A172 (cell line): ENCODE results near the gene PPP4R3A. TPM values are rescaled to one million over a fixed set of nuclear protein-coding genes. Genes with fewer than 3 reads are reported as not detected.
"Not testable (repeated sequence)": the region's sequence is repeated elsewhere in the genome, so short reads cannot be mapped to it uniquely, and the experiment has no call there.

Experiments used
- DNase-seq: peaks from one replicate; pipeline ENCODE4 v3.0.0-alpha.2; 2015; ENCODE audit warnings: low spot score
- total RNA-seq: library from RNA; depleted of rRNA; stranded (reverse); fragments of >200 nt; shearing (Covaris generic); gene quantifications from 2 replicates; pipeline ENCODE4 v1.2.3, GENCODE V29; 2014

PPP4R3A gene
- total RNA-seq, 1 experiment from 2014 or later, result 39.6 TPM

DNA sequence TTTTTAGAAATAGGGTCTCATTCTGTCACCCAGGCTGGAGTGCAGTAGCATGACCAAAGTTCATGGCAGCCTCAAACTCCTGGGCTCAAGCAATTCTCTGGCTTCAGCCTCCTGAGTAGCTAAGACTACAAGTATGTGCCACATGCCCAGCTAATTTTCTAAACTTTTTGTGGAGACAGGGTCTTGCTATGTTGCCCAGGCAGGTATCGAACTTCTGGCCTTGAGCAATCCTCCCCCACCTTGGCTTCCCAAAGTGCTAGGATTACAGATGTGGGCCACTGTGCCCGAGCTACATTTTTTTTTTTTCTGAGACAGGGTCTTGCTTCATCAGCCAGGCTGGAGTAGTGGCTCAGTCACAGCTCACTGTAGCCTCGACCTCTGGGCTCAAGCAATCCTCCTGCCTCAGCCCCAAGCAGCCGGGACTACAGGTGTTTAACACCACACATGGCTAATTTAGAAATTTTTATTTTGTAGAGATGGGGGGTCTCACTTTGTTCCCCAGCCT lies 7.1 kb downstream of the PPP4R3A start:
- no peak for DNase-seq

DNA sequence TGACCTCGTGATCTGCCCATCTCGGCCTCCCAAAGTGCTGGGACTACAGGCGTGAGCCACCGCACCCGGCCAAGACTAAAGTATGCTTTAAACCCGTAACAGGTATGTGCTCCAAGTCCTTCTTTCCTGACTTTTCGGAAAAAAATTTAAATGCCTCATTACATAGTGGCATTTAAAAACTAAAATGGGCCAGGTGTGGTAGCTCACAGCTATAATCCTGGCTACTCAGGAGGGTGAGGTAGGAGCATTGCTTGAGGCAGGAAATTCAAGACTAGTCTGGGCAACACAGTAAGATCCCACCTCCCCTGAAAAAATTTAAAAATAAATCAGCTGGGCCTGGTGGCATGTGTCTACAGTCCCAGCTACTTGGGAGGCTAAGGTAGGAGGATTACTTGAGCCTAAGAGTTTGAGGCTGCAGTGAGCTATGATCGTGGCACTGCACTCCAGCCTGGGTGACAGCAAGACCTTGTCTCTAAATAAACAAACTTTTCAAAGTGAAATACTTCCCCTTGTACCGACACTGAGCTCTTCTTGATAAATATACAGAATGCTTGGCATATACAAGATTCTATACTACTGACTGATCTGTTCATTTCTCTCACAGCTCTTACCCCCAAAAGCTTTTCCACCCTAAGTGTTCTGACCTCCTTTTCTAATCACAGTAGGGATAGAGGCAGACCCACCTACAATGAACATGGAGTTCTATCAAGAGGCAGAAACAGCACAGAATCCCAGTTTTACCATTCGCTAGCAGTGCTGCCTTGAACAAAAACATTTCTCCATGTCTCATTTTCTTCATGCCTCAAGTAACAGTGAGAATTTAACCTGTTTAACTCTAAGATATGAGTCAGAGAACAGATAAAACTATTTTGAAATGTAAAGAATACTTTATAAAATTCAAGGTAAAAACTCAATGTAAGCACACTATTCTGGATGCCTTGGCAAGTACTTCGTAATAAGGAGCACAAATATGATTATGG lies 7.9 kb downstream of the PPP4R3A start:
- DNase-seq, result no peak

DNA sequence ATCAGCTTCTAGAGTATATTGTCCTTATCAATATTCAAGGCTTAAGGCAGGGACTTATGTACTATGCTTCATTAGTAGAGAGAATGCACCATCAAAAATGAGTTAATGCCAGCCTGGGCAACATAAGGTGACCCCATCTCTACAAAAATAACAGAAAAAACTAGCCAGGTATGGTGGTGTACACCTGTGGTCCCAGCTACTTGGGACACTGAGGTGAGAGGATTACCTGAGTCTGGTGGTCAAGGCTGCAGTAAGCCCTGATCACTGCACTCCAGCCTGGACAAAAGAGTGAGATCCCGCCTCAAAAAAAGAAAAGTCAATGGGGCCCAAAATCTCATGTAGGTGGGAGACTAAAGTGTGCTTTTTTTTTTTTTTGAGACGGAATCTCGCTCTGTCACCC lies 8.8 kb downstream of the PPP4R3A start:
- no peak for DNase-seq

DNA sequence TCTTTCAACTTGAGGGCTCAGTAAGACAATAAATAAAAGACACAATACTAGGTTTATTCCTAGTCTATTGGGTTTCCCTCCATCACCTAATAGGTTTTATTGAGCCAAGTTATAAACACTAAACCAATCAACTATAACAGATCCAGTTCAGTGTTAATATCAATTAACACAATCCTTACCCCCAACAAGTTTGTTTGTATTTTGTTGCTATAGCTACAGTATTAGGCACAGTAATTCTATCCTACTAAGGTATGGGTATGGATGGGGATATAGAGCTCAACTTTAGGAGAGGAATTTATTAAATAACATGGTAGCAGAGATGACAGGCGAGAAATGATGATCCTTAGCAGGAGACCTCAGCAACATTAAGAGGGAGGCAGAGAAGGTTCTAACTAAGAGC lies 13.3 kb downstream of the PPP4R3A start:
- DNase-seq, result no peak

DNA sequence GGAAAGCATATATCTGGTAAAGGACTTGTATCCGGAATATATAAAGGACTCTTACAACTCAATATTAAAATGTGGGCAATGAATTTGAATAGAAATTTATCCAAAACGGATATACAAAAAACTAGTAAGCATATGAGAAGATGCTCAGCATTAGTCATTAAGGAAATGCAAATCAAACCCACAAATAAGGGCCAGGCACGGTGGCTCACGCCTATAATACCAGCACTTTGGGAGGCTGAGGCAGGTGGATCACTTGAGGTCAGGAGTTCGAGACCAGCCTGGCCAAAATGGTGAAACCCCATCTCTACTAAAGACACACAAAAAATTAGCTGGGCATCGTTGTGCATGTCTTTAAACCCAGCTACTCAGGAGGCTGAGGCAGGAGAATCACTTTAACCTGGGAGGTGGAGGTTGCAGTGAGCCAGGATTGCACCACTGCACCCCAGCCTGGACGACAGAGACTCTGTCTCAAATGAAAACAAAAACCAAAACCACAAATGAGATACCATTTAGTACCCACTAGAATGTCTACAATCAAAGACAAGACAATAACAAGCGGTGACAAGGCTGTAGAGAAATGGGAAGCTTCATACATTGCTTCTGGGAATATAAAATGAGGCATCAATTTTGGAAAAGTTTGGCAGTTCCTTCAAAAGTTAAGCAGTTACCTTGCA lies 15.6 kb downstream of the PPP4R3A start:
- DNase-seq, result not testable (repeated sequence)

DNA sequence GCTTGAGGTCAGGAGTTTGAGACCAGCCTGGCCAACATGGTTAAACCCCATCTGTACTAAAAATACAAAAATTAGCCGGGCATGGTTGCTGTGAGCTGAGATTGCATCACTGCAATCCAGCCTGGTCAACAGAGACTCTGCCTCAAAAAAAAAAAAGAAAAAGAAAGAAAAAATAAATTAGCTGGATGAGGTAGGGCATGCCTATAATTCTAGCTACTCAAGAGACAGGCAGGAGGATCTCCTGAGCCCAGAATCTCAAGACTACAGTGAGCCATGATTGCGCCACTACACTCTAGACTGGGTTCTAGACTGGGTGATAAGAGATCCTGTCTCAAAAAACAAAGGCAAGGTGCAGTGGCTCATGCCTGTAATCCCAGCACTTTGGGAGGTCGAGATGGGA lies 16.9 kb downstream of the PPP4R3A start:
- no peak for DNase-seq

DNA sequence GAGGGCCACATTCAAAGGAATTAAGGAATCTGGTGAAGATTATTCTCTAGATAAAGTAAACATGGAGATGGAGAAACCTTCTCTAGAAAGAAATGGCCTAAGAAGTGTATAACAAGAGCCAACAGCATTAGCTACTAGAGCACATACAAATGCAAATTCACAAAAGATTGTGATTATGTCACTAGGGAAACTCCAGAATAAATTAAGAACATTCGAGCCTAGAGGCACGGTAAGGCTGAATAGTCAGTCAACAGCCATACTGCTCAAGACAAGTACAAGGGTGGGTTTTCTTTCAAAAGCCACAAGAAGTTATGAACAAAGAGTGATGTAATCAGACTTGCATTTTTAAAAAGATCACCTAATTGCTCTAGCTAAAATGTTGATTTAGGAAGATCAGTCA lies 25.4 kb downstream of the PPP4R3A start:
- DNase-seq, result no peak

DNA sequence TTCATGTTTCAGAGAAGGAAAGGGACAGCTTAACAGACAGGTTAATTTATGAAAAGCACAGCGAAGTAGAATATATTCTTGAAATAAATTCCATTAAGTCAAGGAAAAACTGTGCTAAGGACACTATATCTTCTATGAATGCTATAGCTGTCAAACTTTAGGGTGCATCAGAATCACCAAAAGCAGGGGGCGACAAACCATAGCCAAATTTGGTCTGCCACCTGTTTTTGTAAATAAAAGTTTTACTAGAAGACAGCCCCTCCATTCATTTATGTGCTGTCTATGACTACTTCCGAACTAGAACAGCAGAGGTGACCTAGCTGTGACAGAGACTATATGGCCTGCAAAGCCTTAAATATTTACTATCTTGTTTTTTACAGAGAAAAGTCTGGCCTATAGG lies 25.9 kb downstream of the PPP4R3A start:
- DNase-seq, result no peak

DNA sequence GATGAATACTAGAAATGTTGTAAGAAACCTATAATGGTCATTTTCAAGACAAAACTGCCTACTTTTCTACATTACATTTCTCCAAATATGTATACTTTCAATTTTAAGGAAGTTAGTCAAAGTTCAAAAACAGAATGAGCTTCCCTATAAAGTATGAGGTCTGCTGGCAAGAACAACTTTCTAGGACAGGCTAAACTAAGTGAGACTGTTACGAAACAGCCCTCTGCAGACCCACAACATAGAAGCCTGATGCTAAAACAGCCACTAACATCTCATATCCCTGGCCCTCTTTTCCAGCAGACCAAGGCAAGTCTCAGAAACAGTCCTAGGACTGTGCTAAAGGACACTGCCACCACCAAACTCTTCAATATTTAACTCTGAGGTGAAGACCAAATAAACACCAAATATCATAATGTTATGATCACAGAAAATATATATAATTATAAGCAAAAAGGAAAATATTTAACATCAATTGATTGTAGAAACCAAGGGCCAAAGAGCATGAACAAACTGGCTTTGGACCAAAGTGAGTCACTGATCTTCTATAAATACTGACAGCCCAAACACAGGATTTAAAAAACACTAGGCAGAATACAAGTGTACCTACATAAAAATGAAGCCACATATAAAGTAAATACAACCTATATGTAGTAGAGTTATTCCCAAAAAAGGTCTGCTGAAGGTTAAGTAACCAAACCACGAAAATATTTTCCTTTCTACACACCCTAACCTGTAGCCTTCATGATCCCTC lies 27.7 kb downstream of the PPP4R3A start:
- DNase-seq, result no peak

DNA sequence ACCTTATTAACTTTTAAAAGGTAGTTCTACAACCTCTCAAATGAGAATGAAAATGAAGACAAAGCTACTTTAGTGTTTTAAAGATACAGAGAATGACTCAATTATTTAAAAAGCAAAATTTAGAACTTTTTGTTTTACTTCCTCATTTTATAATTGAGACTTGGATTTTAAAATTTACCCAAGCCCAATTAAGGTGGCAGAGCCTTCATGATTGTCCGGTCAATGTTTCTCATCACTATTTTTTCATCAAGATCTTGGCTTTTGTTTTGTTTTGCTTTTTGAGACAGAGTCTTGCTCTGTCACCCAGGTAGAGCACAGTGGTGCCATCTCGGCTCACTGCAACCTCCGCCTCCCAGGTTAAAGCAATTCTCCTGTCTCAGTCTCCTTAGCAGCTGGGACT lies 32.7 kb downstream of the PPP4R3A start:
- no peak for DNase-seq

DNA sequence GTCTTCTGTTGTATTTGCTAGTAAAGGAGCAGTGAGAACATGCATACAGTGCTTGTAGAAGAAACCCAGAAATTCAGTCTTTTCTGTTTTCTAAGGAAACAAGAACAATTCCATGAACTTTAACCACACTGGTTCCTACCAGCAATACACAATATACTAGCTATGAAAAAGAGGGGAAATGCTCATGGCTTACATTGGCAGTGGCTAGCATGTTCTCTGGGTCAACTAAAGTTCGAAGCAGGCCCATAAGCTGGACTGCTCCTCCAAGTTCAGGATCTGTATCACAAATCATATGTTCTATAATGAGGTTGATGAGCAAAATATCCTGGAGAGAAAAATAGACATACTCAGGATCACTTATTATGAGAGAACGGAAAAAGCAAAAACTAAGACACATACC lies 37.1 kb downstream of the PPP4R3A start:
- DNase-seq, result no peak

DNA sequence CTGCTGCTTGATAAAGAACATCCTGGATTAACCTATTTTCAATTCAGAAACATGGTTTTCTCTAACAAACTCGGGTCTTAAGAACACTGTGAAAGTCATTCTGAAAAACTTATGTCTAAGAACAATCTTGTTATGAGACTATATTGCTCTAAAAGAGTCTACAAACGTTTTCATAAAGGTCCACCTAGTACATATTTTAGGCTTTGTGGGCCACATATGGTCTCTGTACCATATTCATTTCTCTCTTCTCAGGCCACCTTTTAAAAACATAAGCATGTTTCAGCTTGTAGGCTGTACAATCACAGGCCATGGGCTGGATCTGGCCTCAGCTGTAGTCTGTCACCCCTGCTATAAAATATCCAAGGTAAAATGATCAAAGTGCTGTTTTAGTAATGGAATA lies 39.9 kb downstream of the PPP4R3A start:
- DNase-seq, result no peak

DNA sequence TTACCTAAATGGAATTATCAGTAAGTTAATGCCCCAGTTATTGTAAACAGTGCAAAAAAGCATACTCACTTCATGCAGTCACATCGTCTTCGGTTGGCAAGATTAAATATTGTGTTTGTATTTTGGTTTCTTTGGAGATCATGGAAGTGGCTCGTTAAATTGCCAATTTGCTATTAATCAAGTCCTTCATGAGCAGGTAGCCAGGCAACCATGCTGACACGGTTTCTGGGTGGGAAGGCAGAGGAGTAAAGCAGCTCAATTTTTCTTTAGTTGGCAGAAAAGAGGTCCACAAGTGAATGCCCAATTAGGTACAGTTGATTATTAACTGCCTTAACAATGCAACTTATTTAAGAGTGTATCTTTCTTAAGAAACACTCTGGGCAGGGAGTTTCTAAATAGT lies 43.9 kb downstream of the PPP4R3A start:
- DNase-seq, result no peak

DNA sequence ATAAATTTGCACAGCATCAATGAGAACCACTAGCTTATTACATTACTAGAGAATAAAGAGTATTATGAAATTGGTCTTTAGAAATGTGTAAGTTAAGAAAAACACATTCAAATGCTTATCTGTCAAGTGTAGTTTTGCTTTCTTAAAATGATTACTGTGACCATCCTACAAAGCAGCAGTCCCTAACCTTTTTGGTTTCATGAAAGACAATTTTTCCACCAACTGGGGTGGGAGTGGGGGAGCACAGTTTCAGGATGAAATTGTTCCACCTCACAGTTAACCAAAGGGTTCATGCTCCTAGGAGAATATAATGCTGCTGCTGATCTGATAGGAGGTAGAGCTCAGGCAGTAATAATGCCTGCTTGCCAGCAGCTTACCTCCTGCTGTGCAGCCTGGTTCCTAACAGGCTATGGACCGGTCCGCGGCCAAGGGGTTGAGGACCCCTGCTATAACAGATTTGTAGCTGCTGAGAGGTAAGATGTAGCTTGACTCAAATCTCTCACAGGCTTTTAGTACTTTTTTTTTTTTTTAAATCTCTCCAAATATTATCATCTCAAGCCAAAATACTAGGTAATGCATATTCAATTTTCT lies 45.4 kb downstream of the PPP4R3A start:
- DNase-seq, result no peak

DNA sequence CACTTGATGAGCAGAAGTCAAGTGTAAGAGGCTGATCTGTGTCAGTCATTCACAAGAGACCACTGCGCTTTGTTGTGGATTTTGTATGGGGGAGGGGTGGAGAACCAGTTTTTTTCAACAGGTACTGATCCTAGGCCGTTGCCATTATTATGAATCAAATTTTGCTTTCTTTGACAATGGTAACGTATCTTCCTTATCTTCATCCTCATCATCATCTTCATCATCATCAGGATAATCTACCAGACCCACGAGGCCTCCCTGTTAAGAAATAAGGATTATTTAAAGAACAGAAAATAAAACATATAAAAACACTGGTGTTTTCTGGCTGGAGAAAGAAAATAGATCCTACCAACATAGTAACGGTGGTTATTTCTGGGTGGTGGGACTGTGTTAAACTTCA lies 51.5 kb downstream of the PPP4R3A start:
- no peak for DNase-seq

DNA sequence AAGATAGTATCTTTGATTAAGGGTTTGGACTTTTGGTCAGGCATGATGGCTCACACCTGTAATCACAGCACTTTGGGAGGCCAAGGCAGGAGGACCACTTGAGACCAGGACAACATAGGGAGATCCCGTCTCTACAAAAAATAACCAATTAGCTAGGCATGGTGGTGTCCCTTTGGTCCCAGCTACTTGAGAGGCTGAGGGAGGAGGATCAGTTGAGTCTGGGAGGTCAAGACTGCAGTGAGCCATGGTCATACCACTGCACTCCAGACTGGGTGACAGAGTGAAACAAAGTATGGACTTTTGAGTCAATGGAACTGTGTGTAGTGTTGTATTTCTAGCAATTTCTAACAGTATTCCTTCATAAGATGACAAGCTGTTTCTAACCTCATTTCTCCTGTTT lies 53.8 kb downstream of the PPP4R3A start:
- DNase-seq, result no peak

DNA sequence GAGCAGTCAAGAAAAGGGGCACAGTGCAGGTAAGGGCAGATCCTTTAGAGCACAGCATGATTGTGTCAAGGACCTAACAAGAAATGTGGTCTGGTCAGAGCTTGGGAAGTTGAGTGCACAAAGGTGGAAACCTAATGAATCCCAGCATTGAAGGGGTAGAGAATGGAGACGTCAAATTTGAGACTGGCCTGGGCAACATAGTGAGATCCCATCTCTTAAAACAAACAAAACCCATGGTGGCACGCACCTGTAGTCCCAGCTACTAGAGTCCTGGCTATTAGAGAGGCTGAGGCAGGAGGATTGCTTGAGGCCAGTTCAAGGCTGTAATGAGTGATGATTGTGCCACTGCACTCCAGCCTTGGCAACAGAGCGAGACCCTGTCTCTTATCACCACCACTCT lies 55.5 kb downstream of the PPP4R3A start:
- no peak for DNase-seq

DNA sequence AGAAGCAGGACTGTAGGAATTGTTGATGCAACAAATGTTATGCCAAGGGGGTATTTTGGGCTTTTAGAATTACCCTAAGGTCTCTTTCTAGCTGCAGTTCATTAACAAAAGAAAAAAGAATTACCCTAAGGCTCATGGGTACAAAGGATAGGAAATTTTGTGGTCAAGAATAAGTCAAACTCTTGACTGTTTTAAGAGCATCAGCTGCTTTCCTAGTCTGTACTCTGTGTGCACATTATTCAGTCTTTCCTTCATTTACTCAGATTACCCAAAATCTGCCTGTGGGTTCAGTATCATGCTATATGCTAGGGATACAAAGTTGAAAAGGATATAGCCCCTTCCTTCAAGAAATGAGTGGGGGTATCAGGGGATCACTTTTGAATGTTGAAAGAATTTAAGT lies 56.0 kb downstream of the PPP4R3A start:
- no peak for DNase-seq

DNA sequence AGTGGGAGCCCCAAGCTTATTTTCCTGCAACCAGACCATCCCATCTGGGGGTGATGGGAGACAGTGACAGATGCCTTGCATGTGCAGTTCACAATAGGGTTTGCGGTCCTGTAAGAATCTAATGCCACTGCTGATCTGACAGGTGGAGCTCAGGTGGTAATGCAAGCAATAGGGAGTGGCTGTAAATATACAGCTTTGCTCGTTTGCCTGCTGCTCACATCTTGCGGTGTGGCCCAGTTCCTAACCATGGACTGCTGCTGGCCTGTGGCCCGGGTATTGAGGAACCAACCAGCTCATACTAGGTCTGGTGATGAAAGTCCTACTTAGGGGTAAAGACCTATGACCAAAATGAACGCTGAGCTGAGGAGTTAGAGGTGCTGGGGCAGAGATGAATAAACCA lies 56.4 kb downstream of the PPP4R3A start:
- no peak for DNase-seq

DNA sequence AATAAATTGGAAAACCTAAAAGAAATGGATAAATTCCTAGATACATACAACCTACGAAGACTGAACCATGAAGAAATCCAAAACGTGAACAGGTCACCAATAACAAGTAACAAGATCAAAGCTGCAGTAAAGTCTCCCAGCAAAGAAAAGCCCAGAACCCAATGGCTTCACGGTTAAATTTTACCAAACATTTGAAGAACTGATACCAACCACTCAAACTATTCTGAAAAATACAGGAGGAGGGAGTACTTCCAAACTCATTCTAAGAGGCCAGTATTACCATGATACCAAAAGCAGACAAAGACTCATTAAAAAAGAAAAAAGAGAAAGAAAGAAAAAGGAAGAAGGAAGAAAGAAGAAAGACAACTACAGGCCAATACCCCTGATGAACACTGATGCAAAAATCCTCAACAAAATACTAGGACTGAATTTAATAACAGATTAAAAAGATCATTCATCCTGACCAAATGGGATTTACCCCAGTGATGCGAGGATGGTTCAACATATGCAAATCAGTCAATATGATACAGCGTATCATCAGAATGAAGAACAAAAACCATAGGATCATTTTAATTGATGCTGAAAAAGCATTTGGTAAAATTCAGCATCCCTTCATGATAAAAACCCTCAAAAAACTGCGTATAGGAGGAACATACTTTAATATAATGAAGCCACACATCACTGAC lies 65.6 kb downstream of the PPP4R3A start:
- DNase-seq, result no peak

DNA sequence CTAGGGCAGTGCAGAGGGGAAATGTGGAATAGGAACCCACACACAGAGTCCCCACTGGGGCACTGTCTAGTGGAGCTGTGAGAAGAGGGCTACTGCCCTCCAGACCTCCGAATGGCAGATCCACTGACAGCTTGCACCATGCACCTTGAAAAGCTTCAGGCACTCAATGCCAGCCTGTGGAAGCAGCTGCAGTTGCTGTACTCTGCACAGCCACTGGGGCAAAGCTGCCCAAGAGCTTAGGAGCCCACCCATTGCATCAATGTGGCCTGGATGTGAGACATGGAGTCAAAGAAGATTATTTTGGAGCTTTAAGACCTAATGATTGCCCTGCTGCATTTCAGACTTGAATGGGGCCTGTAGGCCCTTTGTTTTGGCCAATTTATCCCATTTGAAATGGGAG lies 70.8 kb downstream of the PPP4R3A start:
- DNase-seq, result no peak
